Fibroblast of skin of left quadriceps (primary cell): ENCODE results near the gene CFAP298.
"Not testable (repeated sequence)": the region's sequence is repeated elsewhere in the genome, so short reads cannot be mapped to it uniquely, and the experiment has no call there.

Source experiments
- DNase-seq, 2 experiments: peaks; one replicate each; pipeline ENCODE4 v3.0.0-alpha.2; 2013; ENCODE audit warnings: low read depth in 2 of 2

The CFAP298 gene

DNA sequence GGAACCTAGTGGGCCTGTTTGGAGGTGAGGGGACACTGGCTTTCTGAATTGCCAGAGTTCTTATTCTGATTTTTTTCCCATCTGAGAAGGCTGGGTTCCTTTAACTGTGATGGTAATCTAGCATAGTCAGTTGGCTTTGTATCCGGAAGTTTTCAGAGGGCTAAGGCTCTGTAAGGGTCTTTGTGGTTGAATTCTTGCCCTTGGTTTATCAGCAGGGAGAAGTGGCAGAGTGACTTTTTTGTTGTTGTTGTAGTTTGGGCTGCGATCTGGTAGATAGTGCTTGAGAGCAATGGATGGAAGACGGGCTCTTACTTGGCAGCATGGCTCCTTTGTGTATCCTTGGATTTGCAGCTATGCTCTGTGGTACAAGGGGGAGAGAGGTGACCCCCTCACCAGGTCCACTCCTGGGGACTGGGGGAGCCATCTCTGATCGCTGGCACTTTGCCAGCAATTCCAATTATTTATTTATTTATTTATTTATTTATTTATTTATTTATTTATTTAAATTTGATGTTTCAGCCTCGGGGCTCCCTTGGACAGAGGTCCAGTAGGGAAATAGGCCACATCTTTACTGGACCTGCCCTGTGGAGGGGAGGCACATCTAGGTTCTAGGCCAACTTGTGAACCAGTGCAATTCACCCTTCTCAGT lies 45.3 kb downstream of the CFAP298 start:
- no peak for DNase-seq

DNA sequence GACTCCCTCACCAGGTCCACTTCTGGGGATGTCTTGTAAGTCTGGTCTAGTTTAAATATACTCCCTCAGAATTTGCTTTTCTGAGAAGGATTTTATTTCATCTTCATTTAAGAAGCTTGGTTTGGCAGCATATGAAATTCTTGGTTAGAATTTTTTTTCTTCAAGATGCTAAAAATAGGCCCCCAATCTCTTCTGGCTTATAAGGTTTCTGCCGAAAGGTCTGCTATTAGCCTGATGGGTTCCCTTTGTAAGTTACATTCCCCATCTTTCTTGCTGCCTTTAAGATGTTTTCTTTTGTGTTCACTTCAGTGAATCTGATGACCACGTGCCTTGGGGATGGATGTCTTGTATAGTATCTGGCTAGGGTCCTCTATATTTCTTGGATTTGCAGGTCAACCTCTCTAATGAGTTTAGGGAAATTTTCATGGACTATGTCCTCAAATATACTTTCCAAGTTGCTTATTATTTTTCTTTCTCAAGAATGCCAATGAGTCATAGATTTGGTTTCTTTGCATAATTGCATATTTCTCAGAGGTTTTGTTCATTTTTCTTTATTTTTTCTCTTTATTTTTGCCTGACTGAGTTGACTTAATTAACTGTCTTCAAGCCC lies 46.2 kb downstream of the CFAP298 start:
- DNase-seq: no peak

DNA sequence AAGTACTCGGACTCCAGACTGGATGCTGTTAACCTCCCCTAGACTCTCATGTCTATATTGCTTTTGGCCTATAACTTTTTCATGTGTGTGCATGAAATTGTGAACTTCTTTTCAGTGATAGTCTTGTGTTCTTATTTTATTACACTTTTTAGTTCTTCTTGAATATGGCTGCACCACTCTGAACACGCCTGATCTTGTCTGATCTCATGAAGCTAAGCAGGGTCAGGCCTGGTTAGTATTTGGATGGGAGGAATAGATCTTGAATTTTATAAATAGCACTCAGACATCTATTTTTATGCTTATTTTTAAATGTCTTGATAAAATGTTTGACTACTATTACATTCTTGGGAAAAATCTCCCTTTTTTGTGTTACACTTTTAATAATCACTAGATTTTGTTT lies 49.3 kb downstream of the CFAP298 start:
- DNase-seq: no peak

DNA sequence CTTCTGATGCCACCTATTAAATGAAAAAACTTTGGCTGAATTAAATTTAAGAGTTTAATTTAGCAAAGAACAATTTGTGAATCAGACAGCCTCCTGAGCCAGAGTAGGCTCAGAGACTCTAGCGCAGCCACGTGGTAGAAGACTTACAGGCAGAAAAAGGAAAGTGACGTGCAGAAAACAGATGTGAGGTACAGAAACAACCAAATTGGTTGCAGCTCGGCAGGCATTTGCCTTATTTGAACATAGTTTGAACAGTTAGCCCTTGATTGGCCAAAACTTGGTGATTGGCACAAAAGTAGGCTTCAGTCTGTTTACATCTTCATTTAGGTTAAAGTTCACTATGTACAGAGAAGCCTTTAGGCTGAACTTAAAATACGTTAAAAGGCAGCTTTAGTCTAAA lies 49.8 kb downstream of the CFAP298 start:
- peak; percentile 65 to 70 for DNase-seq

DNA sequence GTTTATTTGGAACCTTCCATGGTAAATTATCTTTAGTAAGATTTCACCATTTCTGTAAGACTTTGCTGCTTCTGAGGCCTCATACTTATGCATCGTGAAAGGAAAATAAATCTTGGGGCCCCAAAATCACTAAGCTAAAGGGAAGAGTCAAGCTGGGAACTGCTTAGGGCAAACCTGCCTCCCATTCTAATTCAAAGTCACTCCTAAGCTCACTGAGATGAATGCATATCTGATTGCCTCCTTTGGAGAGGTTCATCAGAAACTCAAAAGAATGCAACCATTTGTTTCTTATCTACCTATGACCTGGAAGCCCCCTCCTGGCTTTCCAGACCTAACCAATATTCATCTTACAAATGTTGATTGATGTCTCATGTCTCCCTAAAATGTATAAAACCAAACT lies 50.7 kb downstream of the CFAP298 start:
- not testable (repeated sequence) for DNase-seq

DNA sequence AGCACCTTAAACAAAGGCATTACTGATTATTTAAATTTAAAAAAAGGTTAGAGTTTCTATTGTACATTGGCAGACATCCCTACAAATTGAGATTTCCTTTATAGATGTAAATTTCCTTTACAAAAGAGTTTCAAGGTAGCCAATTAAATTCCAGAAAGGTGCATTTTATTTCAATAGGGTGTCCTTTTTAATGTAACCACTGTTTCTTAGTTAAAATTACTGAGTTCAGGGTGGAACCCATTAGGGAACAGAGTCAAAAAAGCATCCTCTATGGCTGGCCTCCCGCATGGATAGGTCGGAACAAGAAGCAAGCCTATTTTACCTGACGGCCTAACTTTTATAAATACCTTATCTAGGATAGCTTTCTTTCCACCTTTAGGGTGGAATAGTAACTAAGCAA lies 51.3 kb downstream of the CFAP298 start:
- no peak for DNase-seq

DNA sequence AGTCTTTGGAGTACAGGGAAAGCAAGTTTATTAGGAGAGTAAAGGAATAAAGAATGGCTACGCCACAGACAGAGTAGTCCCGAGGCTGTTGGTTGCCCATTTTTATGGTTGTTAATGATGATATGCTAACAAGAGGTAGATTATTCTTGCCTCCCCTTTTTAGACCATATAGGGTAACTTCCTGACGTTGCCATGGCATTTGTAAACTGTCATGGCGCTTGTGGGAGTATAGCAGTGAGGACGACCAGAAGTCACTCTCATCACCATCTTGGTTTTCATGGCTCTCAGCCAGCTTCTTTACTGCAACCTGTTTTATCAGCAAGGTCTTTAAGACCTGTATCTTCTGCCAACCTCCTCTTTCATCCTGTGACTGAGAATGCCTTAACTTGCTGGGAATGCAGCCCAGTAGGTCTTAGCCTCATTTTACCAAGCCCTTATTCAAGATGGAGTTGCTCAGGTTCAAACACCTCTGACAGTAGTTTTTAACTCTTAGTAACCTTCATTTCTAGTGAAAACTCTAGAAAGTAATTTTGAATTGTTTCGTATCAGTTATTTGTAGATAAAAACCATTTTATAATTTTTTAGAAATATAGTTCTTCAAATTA lies 53.1 kb downstream of the CFAP298 start:
- no peak for DNase-seq

DNA sequence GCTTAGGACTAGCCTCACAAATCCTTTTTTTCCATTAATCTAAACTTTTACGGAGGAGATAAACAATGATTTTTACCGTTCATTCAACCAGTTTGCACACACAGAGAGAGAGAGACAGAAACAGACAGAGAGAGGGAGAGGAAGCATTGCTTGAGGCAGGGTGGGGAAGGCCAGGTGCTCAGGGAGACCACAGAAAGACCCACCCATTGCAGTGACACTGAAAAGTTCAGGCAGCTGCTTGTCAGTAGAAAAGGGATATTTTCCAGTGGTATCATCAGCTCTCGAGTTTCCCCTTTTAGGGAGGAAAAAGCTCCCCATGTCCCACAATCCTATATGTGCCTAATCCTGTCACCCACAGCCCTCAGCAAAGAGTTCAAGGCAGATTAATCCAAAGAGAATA lies 54.1 kb downstream of the CFAP298 start:
- no peak for DNase-seq

DNA sequence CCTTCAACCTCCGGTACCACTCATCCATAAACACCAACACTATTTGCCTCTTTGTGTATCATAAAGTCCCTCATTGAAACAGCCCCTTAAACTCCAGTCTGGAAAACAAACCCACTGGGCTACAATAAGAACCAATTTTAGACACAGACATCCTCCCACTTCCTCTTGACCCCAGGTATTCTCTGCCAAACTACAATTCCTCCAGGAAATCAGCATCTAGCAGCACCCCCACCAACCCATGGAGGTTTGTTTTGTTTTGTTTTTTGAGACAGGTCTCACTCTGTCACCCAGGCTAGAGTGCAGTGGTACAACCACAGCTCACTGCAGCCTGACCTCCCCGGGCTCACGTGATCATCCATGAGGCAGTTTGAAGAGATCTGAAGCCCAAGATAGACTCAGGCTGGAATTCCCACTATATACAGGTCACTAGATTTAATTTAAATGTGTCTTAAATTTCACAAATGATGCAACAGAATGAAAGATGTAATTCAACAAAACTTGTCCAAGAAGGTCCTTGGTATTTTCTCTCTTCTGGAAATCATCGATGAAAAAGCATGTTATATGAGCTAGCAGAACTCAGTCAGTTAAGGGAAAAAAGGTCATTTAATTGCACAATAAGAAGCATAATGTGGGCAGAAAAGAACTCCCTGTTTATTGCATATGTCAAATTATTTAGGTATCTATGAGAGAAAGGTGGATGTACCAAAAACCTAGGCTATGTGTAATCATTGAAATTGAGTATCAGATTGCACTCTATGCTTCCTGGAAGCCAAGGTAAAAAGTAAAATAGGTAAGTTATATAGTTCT lies 57.1 kb downstream of the CFAP298 start:
- no peak for DNase-seq

DNA sequence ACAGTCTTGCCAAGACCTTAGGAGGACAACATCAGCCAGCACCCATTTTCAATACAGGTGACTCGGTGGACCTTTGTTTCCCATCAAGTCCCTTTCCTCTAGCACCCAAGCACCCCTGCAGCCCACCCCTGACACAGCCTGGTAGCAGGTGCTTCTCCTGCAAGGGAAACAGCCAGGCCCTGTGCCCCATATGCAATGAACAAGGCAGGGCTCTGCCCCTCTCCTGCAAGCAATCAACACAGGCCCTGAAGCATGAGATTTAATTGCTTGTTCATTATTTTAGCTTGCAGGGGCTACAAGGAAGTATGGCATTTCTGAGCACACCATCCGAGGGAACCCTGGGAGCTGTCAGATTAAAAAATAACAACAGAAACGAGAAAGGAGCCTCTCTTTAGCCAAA lies 62.3 kb downstream of the CFAP298 start:
- no peak for DNase-seq

DNA sequence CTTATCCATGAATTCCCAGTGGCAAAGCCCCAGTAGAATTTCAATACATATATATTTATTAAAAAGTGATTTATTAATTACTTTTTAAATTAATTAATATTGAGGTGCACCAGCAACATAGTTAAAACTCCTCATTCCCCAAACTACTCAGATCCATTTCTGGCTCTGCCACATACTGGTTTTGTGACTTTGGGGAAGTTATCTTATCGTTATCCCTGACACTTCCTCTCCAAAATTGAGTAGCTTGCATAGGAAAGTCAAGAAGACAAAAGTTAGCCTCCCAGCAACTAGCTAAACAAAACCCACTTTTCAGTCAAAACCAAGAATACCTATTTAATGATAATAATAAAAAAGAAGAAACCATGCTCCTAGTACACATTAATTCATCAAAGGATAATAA lies 62.7 kb downstream of the CFAP298 start:
- DNase-seq: no peak
